ENCODE measurements around the gene ZNF362.

ZNF362 gene, protein sequence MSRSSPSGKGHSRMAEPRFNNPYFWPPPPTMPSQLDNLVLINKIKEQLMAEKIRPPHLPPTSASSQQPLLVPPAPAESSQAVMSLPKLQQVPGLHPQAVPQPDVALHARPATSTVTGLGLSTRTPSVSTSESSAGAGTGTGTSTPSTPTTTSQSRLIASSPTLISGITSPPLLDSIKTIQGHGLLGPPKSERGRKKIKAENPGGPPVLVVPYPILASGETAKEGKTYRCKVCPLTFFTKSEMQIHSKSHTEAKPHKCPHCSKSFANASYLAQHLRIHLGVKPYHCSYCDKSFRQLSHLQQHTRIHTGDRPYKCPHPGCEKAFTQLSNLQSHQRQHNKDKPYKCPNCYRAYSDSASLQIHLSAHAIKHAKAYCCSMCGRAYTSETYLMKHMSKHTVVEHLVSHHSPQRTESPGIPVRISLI

DNA sequence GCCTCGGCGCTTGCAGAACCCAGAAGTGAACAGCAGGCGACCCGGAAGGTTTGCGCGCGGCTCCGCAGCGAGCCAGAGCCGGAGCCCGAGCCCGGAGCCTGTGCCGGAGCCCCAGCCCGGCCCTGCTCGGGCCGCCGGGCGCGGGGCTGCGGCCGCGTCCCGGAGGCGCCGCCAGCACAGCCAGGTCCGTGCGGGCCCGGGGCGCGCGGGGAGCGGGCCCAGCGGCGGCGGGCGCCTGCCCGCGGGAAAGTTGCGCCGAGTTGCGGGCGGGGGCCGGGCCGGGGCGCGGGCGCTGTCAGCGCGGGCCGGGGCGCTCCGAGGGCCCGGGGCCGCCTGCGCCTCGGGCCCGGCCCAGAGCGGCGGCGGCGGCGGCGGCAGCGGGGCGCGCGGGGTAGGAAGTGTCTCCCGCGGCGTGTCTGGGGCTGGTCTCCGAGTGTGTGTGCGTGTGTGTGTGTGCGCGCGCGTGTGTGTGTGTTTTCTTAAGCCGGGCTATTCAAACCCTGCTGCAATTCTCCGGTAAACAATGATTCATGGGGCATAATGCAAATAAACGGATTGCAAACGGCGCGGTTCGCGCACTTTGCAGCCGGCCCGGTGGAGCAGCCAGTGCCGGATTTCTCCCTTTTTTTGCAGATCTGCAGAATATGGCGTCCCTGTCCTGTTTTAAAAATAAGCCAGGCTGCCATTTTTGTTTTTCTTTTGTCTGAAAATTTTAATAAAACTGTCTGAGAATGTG lies at the start of gene ZNF362:
TSS of gene ZNF362 (plus strand) at position 22 of the 736 bp plus-strand sequence. CDS start 14,083 bp downstream, outside the sequence.
- DNase-seq (ENCODE audit: low read depth): peak; percentile 84

DNA sequence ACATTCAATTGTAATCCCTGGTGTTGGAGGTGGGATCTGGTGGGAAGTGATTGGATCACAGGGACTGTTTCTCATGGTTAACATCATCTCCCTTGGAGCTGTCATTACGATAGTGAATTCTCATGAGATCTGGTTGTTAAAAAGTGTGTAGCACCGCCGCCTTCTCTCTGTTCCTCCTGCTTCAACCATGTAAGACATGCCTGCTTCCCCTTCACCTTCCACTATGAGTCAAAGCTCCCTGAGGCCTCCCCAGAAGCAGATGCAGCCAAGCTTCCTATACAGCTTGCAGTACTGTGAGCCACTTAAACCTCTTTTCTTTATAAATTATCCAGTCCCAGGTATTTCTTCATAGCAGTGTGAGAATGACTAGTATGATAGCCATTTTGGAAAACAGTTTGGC lies 44.3 kb upstream of the ZNF362 start:
- no peak for DNase-seq (ENCODE audit: low read depth)
- no peak overlapping the region for H3K4me3 ChIP-seq (ENCODE audit: low read depth, low read length)
- TF ChIP-seq, protein P1, sequence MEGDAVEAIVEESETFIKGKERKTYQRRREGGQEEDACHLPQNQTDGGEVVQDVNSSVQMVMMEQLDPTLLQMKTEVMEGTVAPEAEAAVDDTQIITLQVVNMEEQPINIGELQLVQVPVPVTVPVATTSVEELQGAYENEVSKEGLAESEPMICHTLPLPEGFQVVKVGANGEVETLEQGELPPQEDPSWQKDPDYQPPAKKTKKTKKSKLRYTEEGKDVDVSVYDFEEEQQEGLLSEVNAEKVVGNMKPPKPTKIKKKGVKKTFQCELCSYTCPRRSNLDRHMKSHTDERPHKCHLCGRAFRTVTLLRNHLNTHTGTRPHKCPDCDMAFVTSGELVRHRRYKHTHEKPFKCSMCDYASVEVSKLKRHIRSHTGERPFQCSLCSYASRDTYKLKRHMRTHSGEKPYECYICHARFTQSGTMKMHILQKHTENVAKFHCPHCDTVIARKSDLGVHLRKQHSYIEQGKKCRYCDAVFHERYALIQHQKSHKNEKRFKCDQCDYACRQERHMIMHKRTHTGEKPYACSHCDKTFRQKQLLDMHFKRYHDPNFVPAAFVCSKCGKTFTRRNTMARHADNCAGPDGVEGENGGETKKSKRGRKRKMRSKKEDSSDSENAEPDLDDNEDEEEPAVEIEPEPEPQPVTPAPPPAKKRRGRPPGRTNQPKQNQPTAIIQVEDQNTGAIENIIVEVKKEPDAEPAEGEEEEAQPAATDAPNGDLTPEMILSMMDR (conservative IDR thresholded peaks at IDR 0.05; ENCODE audit: low read depth, low read length): no peak

More for the DNA sequence above, at the start of gene ZNF362:
- H3K4me3 ChIP-seq (ENCODE audit: low read depth, low read length): peak within 1 kb of the TSS; percentile 71
- TF ChIP-seq, protein P1 (conservative IDR thresholded peaks at IDR 0.05; ENCODE audit: low read depth, low read length): peak; percentile 24

DNA sequence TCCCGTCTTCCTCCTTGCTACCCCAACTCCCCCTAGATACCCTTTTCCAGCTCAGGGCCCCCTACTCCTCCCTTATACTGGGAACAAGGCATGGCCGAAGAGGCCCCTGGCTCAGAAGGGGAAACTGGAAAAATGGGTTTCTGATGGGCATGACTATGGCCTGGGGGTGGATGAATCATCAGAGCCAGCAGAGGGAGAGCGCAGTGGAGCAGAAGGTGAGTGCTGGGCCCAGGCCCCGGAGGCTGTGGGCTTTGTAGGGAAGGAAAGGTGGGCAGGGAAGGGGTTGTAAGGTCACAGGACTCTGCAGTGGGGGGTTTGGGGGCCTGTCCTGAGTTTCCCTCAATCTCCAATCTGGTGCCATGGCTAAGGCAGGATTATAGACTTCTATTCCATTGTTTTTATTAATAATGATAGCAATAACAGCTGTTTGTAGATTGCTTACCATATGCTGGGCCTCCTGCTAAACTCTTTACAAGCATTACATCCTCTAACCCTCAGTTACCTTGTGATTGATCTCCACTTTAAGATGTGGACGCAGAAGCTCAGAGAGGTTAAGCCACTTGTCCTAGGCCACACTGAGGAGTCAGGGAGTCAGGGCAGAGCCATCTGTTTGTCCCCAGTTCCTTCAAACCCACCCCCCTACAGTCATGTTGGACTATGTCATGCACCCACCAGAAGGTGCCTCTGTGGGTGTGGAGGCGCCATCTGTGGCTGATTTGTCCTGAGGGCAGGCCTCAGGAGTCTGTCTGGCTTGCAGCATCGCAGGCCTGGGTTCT lies 36.2 kb upstream of the ZNF362 start:
- TF ChIP-seq, protein P1 (conservative IDR thresholded peaks at IDR 0.05; ENCODE audit: low read depth, low read length): peak; percentile 29
- DNase-seq (ENCODE audit: low read depth): no peak
- no peak overlapping the region for H3K4me3 ChIP-seq (ENCODE audit: low read depth, low read length)

DNA sequence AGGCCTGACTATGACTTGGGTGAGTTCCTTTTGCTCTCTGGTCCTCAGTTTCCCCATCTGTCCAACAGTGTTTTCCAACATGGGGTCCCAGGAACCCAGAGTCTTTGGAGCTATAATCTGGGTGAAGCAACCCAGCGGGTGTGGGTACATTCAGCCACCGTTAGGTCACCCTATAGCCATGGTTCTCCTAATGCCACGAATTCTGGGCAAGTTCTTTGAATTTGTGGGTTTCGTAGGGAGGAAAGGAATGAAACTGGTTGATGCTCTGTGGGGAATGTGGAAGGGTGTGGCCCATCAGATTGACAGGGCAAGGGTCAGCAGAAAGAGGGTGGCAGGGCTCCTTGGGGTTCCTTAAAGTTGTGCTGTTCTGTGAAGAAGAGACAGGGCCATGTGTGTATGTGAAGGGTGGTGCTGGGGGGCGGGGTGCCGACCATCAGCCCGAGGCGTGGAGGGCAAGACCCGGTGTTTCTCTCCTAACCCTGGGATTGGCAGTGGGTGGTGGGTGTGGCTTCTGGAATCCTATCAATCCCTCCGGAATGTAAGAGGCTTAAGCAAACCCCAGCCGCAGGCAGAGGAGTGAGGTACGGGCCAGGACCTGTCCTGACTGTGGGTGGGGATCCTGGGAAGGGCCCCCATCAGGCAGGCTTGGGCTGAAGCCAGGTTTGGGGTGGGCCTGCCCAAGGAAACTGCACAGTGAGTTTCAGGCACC lies 35.5 kb upstream of the ZNF362 start:
- H3K4me3 ChIP-seq (ENCODE audit: low read depth, low read length): no peak overlapping the region
- no peak for DNase-seq (ENCODE audit: low read depth)
- TF ChIP-seq, protein P1 (conservative IDR thresholded peaks at IDR 0.05; ENCODE audit: low read depth, low read length): no peak

DNA sequence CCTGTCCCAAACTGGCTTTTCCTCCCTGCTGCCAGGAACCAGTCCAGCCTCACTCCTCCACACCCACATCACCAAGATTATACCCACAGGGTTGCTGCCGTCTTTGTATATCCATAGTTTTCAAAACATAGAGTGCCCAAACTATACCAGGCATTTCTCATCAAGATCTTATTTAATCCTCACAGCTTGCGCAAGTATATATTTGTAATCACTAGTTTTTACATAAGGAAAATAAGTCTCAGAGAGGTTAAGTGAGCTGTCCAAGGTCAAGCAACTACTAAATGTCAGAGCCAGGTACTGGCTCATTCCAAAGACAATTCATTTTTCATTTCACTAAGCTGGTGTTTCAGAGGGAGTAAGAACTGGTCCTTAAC lies 34.9 kb upstream of the ZNF362 start:
- no peak for DNase-seq (ENCODE audit: low read depth)
- TF ChIP-seq, protein P1 (conservative IDR thresholded peaks at IDR 0.05; ENCODE audit: low read depth, low read length): no peak
- no peak overlapping the region for H3K4me3 ChIP-seq (ENCODE audit: low read depth, low read length)

DNA sequence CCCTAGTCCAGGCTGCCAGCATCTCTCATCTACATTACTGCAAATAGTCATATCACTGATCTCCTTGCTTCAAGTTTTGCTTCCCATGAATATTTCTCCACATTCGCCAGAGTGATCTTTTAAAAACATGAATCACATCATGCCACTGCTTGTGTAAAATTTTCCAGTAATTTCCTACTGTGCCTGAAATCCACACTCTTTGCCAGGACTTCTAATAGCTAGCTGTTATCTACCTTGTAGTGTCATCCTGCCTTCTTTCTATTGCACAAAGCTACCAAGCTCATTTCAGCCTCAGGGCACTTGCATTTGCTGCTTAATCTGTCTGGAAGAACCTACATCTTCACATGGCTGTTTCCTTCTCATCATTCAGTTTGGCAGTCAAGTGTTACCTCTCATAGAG lies 33.9 kb upstream of the ZNF362 start:
- DNase-seq (ENCODE audit: low read depth): no peak
- H3K4me3 ChIP-seq (ENCODE audit: low read depth, low read length): no peak overlapping the region
- TF ChIP-seq, protein P1 (conservative IDR thresholded peaks at IDR 0.05; ENCODE audit: low read depth, low read length): no peak
